HG03469 (cell line): ENCODE results near the gene SPATA13.
"Not testable (repeated sequence)": the region's sequence is repeated elsewhere in the genome, so short reads cannot be mapped to it uniquely, and the experiment has no call there.

ENCODE experiments used
- ATAC-seq: cut with Tn5 transposase; IDR thresholded peaks from one replicate; pipeline ENCODE4 v1.9.1; 2021; ENCODE audit warnings: mild to moderate bottlenecking, moderate library complexity, moderate number of reproducible peaks; ENCODE audit not compliant: unreplicated experiment

The SPATA13 gene

DNA sequence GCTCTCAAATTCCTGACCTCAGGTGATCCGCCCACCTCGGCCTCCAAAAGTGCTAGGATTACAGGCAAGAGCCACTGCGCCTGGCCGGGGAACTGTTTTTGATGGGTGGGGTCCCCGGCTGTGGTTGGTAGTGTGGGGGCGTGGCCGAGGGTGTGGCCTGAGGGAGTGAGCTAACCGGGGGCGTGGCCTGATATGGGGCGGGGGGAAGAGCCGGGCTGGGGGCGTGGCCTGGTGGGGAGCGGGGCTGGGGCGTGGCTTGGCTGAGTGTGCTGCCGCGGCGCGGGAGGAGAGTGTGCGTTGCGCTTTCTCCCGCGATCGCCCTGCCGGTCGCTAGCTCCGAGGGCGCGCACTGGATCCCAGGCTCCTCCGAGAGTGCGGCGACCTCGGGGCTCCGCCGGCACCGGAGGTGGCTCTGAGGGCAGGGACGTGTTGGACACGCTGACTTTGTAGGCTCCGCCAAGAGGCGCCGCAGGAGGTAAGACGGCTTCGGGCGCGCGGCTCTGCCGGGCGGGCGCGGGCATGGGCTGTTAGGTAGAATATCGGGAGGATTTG is at the start of gene SPATA13:
SPATA13 (plus strand) TSS at position 263 of the 552 bp plus-strand sequence. CDS start 62,210 bp downstream, outside the sequence.
- peak; percentile 58 for ATAC-seq

DNA sequence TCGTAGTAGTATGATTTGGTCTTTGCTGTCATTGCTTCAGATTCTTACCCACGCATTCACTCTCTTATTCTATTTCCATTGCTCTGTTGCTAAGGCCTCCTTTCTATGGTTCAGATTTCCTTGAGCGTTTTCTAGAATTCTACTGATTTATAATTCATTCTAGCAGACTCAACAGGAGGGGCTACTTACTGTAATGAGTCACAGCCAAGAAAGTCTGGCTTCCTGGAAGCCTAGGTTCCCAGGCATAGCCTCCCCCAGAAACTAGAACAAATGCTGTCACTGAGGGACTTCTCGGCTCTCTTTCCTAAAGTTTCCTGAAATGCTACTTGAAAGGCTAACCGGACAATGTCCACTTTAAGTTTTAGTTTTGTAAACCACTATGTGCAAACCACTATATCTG is 47.7 kb upstream of the SPATA13 start:
- no peak for ATAC-seq

DNA sequence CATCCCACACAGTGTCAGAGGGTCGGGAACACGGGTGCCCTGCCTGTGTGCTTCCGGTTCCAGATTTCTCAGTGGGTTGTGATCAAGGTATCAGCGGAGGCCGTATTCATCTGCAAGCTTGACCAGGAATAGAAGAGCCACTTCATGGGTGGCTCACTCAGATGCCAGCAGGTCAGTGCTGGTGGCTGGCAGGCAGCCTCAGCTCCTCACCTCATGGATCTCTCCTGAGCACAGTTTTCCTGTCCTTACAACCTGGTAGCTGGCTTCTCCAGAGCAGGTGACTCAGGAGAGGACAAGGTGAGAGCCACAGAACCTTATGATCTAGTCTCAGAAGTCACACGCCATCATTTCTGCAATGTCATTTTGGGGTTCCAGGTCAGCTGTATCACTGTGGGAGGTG is 44.8 kb upstream of the SPATA13 start:
- ATAC-seq = no peak

DNA sequence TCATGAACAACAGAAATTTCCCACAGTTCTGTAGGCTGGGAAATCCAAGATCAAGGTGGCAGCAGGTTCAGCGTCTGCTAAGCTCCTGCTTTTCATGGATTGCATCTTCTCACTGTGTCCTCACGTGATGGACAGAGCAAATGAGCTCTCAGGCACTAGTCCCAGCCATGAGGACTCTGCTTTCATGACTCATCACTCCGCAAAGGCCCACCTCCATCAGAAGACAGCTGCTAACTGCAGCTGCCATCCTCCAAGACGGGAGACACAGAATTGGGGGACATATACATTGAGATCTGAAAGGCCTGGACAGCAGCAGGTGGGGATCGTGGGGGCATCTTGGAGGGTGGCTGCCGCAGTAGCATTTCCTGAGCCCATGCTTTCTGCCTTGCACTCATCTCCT is 44.4 kb upstream of the SPATA13 start:
- no peak for ATAC-seq

DNA sequence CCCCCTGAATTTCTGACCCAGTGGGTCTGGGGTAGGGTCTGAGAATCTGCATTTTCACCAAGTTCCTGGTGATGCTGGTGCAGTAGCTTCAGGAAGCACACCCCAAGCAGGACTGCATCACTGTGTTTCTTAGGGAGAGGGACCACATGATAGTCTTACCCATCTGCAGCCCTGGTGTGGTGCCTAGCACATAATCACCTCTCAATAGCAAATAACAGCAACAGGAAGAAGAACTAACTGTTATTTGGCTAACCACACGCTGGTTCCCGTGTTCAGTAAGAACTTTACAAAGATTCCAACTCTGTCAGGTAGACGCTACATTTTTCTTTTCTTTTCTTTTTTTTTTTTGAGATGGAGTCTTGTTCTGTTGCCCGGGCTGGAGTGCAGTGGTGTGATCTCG is 41.9 kb upstream of the SPATA13 start:
- no peak for ATAC-seq

DNA sequence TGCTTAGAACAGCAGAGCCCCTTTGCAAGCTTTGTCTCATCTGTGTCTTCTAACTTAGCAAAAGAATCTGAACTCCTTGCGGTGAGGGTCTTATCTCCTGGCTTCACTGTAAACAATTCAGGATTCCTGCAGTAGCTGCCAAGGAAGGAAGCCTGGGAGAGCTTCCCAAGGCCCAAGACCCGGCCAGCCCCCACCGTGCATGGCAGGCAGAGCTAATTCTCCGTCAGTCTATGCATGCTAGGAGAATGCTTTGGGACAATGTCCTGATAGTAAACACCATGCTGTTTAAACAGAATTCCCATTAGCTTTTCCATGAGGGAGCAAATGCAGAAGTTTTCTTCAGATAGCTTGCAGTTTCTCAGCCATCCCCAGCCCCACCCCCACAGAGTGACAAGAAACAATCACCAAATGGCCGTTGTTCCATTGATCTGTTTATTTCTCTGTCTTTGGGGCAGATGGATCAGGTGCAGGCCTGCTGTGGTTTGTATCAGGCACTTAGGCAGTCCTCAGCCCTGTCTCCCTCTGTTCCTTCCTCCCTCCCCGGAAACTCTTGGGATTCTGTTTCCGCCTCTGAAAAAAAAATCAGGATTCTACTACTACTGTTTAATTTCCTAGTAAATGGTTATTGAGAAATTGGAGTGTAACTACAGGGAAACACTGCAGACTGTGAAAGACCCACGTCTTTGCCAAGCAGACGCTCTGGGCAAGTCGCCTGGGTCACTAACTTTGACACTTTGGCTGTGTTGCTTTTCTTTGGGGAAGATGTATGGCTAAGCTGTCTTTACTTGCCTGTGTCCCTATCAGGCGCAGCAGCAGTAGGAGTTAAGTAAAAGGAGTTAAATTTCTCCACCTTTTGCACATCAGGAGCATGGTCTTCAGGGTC is 40.7 kb upstream of the SPATA13 start:
- no peak for ATAC-seq

DNA sequence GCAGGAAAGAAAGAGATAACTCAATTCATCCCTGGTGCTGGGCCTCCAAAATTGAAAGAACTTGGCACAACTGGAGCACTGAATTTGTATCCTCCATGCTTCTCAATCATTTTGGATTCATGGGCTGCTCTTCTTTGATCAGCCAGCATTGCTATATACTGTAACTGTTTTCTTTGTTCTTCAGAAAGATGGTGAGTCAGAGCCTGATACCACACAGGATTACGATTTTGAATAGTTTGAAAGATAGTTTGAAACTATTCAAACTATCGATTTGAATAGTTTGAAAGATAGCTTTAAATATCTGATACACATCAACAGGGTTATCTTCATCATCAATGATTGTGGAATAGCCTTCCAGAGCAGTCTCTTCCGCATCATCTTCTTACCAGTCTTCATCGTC is 38.5 kb upstream of the SPATA13 start:
- not testable (repeated sequence) for ATAC-seq

DNA sequence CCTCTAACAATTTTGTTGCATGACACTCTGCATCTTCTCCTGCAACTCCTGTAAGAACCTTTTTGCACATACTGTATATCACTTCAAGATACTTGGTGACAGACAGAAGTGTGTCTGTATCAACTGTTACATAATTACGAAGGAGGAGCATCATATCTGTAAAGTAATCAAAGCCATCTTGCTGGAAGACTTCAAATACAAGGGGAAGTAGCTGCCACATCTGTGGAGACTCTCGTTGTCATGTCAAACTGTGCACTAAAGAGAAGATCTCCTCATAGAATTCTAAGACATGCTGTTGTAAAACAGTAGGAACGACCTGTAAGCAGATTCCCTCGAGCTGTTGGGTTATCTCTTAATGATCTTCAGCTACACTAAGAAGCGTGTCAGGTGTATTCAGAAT is 38.0 kb upstream of the SPATA13 start:
- ATAC-seq = no peak

DNA sequence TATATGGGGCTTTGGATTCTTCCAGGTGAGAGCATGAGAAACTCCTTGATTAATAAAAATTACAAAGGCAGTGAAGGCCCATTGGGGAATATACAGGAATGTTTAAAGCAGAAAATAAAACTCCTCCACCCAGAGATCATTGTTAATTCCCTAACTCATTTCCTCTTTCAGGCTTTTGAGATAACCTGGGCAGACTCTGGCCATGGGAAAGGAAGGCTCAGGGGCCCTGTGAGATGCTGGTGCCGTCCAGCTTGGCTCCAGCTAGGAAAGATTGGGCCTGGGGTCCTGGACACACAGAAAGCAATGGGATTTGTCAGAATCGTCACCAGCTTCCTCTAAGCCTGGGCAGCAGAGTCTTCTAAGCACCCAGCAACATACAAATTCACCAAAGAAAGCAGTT is 36.8 kb upstream of the SPATA13 start:
- no peak for ATAC-seq

DNA sequence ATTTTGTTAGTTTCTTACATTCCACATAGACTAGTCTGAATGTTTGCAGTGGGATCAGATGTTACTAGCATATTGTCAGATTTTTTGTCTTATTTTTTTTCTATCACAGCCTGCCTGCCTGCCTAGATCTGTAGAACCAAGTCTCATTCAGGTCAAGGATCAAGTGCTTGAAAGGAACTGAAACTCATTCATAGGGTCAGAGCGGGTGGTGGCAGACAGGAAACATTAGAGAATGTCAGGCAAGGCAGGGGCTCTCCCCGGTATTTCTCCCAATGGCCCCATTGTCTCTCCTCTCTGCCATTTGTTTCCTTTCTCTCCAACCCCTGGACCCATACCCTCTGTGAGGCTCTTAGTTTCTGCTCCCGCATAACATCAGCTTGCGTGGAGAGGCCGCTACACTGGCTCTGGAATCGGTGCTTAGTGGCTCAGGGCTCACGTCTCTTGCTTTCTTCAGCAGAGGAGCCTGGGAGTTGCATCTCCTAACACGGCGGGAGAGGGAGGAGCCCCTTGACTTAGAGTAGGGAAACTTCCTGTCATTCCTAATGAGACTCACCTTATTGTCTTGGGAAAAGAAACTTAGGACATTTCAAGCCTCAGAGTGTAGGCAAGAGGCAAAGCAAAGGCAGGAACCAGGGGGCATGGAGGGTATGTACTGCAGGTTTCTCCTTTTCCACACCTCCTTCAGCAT is 35.6 kb upstream of the SPATA13 start:
- ATAC-seq = peak; percentile 86

DNA sequence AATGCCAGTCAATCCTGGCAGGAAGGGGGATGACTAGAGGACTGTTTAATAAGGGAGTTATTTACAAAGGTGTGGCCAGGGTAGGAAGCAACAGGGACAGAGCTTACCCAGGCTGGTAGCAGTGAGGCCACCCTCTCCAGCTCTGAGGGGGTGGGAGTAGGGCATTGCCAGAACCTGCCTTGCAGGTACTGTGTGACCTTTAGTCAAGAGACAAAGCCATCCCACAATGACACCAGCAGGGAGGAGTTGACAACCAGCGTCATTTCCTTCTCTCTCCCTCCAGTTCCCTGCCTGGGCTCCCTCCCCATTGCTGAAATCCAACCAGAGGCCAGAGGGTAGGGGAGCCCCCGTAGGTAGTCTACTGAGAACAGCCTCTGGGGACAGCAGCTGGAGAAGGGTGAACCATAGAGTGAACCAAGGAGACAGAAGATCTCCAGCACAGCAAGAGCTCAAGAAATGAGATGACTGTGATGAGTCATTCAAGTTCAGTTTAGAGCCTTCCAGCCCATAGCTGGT is 33.3 kb upstream of the SPATA13 start:
- peak; percentile 59 for ATAC-seq

DNA sequence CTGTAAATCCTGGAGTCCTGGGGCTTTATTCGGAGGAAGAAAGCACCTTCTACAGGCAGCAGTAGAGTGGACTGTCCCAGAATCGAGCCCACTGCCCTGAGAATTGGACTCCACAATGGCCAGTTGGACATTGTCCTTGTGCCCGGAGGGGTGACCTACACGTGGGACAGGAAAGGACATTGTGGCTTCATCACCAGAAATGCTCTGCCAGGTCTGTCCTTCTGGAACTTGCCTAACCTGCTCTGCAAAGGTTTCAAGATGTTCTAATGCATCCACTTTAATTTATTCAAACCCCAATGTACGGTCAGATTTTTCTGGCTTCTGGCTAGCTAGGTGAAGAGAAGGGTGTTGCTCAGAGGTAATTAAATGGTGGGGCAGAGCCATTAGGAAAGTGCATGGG is 32.4 kb upstream of the SPATA13 start:
- no peak for ATAC-seq

DNA sequence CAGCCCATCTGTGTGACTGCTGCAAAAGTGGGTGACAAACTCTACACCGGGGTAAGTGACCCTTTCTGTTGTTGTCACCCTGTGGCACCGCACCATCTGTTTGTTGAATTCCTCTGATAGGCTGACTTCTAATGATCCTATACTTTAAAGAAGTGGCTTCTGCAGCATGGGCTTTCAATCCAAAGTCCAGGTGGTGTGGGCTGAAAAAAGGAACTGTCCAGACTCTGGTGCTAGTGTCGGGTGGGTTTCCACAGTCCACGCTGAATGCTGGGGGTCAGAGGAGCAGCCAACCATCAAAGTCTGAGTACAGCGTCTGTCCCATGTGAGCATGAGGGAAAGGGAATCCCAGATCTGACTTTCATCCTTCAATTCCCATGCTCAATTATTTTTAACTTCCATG is 31.6 kb upstream of the SPATA13 start:
- ATAC-seq = no peak

DNA sequence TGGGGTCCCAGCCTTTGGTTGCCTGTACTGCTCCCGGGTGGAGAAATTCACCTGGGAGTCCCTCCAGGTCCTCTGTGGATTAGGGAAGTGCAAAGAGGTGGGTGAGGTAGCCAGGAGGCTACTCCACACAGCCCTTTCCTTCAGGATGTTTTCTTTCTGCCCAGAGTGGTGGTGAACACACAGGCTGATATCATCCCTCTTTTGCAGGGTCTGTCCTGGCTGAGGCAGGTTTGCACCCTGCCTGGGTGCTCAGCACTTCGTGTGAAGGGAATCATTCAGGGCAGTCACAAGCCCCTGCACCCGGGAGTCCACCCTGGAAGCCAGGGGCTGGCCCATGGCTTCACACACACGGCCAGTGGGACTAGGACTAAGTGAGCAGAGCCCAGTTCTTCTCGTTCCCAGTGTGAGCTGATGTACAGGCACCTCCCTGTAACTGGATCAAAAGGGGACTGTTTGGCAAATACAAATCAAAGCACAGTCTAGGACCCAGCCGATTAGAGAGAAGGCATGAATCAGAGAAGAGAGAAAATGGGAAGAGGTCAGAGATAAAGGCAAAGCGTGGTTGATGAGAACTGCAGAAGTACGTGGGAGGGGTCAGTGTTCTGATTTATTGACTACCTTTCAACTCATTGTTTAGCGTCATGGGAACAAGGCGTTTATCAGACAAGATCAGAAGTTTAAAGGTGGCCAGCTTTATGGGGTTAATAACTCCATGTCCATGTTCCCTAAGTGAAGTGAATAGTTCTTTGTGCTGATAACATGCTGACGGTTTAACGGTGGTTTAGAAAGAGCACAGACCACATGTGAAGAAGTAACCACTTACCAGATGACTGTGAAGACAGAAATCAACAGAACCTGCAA is 30.4 kb upstream of the SPATA13 start:
- no peak for ATAC-seq

DNA sequence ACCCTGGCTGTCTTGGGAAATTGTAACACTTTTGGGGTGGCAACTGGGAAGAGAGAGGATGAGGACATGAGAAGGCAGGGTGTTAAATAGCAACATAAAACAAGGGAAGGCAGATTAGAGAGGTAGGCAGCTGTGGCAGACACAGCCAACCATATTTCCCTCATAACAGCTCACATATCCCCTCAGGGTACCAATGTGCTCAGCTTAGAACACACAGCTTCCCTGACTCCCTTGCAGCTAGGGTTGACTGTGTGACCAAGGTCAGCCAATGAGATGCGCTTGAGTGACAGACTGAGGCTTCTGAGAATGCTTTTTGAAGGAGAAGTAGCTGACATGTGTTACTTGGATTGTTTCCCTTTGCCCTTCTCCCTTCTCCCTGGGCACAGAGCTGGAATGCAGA is 28.8 kb upstream of the SPATA13 start:
- ATAC-seq = no peak

DNA sequence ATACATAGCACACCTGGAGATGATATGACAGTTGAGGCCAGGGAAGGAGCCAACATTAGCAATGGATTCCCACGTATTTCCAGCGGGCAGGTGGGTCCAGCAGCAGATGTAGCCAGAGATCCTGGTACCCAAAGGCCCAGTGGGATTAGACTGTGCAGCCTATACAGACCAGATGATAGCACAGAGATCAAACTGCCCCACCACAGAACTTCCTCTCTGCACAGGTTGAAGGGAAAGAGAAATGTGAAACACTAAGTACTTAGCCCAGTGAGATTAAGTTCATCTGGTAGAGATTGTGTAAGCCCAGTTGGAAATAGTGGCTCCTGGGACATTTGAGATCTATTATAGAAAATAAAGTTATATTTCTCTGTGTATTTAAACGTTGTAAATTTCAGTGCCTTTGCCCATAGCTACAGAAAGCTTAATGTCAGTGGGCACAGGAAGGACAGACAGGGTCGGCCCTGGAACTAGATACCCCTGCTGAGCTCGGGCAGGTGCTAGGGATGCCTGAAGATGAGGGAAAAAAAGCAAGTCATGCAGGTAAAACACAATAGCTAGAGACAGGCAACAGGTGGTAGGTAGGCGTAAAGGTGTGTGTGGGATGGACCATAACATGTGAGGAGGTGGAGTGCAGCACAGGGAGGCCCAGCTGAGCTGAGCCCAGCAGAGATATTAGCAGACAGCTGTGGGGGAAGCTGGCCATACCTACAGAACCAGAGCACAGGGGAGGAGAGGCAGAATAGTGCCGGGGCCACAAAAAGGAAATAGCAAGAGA is 27.3 kb upstream of the SPATA13 start:
- no peak for ATAC-seq

DNA sequence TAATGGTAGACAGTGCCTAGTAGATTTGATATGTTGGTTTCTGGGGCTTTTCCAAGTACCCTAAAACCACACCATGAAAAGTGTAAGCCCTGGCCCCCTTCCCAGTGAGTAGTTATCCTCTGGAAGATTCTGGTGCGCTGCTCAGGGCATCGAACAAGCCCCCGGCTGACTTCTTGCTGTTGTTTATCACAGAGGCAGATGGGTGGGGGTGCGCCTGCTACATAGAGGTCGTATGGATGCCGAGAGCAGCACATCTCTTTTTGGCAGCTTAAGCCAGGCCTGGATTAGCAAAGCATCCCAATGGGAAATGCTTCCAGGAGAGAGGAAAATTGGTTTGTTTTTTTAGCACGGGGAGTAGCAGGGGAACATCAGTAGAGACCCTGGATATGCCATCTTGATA is 26.3 kb upstream of the SPATA13 start:
- no peak for ATAC-seq

DNA sequence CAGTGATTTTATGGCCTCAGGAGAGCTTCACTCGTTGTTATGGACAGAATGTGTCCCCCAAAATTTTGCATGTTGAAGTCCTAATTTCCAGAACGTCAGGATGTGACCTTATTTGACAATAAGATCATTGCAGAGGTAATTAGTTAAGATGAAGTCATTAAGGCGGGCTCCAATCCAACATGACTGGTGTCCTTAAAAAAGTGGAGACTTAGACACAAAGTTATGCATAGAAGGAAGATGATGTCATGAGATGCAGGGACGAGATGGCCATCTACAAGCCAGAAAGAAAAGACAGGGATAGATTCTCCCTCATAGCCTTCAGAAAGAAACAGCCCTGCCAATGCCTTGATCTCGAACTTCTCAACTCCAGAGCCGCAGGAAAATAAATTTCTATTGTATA is 25.8 kb upstream of the SPATA13 start:
- ATAC-seq = no peak

DNA sequence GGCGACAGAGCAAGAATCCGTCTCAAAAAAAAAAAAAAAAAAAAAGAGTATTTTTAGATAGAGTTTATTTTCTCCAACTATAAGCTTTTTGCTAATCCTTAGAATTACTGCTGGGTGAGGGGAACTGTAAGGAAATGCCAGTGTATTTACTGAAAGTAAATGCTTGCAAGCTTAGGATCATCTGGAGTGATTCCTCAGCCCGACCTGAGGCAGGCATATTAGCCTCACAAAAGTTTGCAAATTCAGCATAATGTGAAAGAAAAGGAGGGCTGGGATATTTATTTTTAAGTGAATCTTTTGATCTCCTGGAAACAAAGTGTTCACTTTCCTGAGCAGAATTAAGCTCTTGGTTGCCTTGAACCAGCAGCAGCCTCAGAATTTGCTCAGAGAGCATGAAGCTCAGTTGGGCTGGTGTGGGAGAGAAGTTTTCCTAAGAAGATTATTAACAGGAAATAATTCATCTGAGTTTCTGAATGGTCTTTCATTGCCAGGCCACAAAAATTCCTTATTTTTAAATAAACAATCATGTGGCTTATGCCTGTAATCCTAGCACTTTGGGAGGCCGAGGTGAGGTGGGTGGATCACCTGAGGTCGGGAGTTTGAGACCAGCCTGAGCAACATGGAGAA is 24.7 kb upstream of the SPATA13 start:
- no peak for ATAC-seq

DNA sequence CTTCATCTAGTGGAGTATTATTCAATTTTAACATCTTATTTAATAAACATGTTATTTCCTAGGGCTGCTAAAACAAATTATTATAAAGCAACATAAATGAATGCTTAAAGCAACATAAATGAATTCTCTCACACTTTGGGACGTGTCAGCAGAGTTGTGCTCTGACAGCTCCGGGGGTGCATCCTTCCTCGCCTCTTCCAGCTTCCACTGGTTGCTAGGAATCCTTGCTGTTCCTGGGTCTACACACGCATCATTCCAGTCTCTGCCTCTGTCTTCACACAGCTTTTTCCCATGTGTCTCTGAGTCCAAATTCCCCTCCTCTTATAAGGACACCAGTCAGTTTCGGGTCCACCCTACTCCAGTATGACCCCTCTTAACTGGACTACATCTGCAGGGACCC is 21.6 kb upstream of the SPATA13 start:
- ATAC-seq = no peak
